IPS-20b (cell line): Measurements from ENCODE around the gene STH.
A peak's percentile ranks its signal among the peaks of the same experiment; 100 is the strongest.

Experiments used
- H3K27ac ChIP-seq: one replicate; pipeline ENCODE4 v1.5.1; 2013; ENCODE audit warnings: low read length
- H3K27me3 ChIP-seq: 2 replicates; pipeline ENCODE4 v1.6.1; 2013; ENCODE audit warnings: mild to moderate bottlenecking, low read length, inconsistent platforms; ENCODE audit not compliant: insufficient read depth
- H3K36me3 ChIP-seq: 2 replicates; pipeline ENCODE4 v1.6.1; 2013; ENCODE audit warnings: low read depth, mild to moderate bottlenecking, inconsistent platforms, low read length, moderate library complexity; ENCODE audit not compliant: insufficient read depth
- H3K4me1 ChIP-seq: 2 replicates; pipeline ENCODE4 v1.6.1; 2013; ENCODE audit warnings: mild to moderate bottlenecking, control low read depth, inconsistent platforms, low read length, moderate library complexity; ENCODE audit not compliant: insufficient read depth
- H3K4me3 ChIP-seq: 2 replicates; pipeline ENCODE4 v1.5.1; 2013; ENCODE audit warnings: mild to moderate bottlenecking, low read length, inconsistent platforms
- H3K9ac ChIP-seq: 2 replicates; pipeline ENCODE4 v1.6.1; 2013; ENCODE audit warnings: low read depth, mild to moderate bottlenecking, inconsistent platforms, low read length, moderate library complexity
- H3K9me3 ChIP-seq: 2 replicates; pipeline ENCODE4 v1.6.1; 2013; ENCODE audit warnings: mild to moderate bottlenecking, low read depth, low read length, inconsistent platforms; ENCODE audit not compliant: insufficient read depth

STH gene

GRCh38 chr17:46025510-46026165, 26.6 kb downstream of the STH start:
- H3K4me1 ChIP-seq = peaks cover 16% of the 10 kb centered on the region
- H3K9me3 ChIP-seq = no peaks in the 10 kb centered on the region
- peaks cover 42% of the 10 kb centered on the region for H3K36me3 ChIP-seq
- no peaks in the 10 kb centered on the region for H3K27me3 ChIP-seq
- H3K27ac ChIP-seq = no peak overlapping the region
- H3K9ac ChIP-seq = no peak overlapping the region
- no peak overlapping the region for H3K4me3 ChIP-seq

GRCh38 chr17:46026166-46027047, 27.4 kb downstream of the STH start:
- Histone ChIP-seq H3K36me3 (peaks cover 49% of the 10 kb centered on the region), H3K27me3 (no peaks in the 10 kb centered on the region), H3K4me1 (peaks cover 16% of the 10 kb centered on the region), H3K9ac (no peak overlapping the region), H3K27ac (no peak overlapping the region), H3K4me3 (no peak overlapping the region), H3K9me3 (no peaks in the 10 kb centered on the region)

GRCh38 chr17:46027048-46027975, 28.3 kb downstream of the STH start:
- Histone ChIP-seq H3K27me3 (no peaks in the 10 kb centered on the region), H3K9me3 (no peaks in the 10 kb centered on the region), H3K27ac (peak overlapping the region; percentile 10), H3K36me3 (peaks cover 58% of the 10 kb centered on the region), H3K4me1 (peaks cover 16% of the 10 kb centered on the region), H3K9ac (no peak overlapping the region), H3K4me3 (no peak overlapping the region)

- no peak overlapping the region for H3K9ac ChIP-seq
- no peaks in the 10 kb centered on the region for H3K27me3 ChIP-seq
- no peak overlapping the region for H3K4me3 ChIP-seq
- H3K36me3 ChIP-seq = peaks cover 65% of the 10 kb centered on the region
- H3K27ac ChIP-seq = no peak overlapping the region
- no peaks in the 10 kb centered on the region for H3K9me3 ChIP-seq
- H3K4me1 ChIP-seq = peaks cover 16% of the 10 kb centered on the region
Observed at GRCh38 chr17:46027976-46028325, 28.9 kb downstream of the STH start.

GRCh38 chr17:46028374-46028773, 29.3 kb downstream of the STH start:
- Histone ChIP-seq H3K4me1 (peaks cover 16% of the 10 kb centered on the region), H3K36me3 (peaks cover 66% of the 10 kb centered on the region), H3K9me3 (no peaks in the 10 kb centered on the region), H3K4me3 (no peak overlapping the region), H3K27me3 (no peaks in the 10 kb centered on the region), H3K27ac (no peak overlapping the region), H3K9ac (no peak overlapping the region)

- Histone ChIP-seq H3K27ac (no peak overlapping the region), H3K4me1 (peaks cover 16% of the 10 kb centered on the region), H3K4me3 (no peak overlapping the region), H3K9me3 (no peaks in the 10 kb centered on the region), H3K36me3 (peaks cover 73% of the 10 kb centered on the region), H3K27me3 (no peaks in the 10 kb centered on the region), H3K9ac (no peak overlapping the region)
Observed at GRCh38 chr17:46028981-46029565, 30.0 kb downstream of the STH start.

- H3K4me3 ChIP-seq = no peak overlapping the region
- no peak overlapping the region for H3K27ac ChIP-seq
- H3K9me3 ChIP-seq = no peaks in the 10 kb centered on the region
- peaks cover 16% of the 10 kb centered on the region for H3K4me1 ChIP-seq
- H3K36me3 ChIP-seq = peaks cover 78% of the 10 kb centered on the region
- H3K9ac ChIP-seq = no peak overlapping the region
- H3K27me3 ChIP-seq = no peaks in the 10 kb centered on the region
Observed at GRCh38 chr17:46029627-46030026, 30.6 kb downstream of the STH start.

GRCh38 chr17:46030752-46031151, 31.7 kb downstream of the STH start:
- Histone ChIP-seq H3K27ac (no peak overlapping the region), H3K9ac (no peak overlapping the region), H3K27me3 (no peaks in the 10 kb centered on the region), H3K36me3 (peaks cover 89% of the 10 kb centered on the region), H3K9me3 (no peaks in the 10 kb centered on the region), H3K4me1 (peaks cover 16% of the 10 kb centered on the region), H3K4me3 (no peak overlapping the region)

- Histone ChIP-seq H3K9me3 (no peaks in the 10 kb centered on the region), H3K27ac (no peak overlapping the region), H3K4me3 (no peak overlapping the region), H3K27me3 (no peaks in the 10 kb centered on the region), H3K4me1 (peaks cover 16% of the 10 kb centered on the region), H3K36me3 (peaks cover 96% of the 10 kb centered on the region), H3K9ac (no peak overlapping the region)
Observed at GRCh38 chr17:46031440-46031839, 32.4 kb downstream of the STH start.

GRCh38 chr17:46031920-46032319, 32.9 kb downstream of the STH start:
- H3K9ac ChIP-seq = no peak overlapping the region
- no peaks in the 10 kb centered on the region for H3K9me3 ChIP-seq
- no peaks in the 10 kb centered on the region for H3K27me3 ChIP-seq
- peaks cover 97% of the 10 kb centered on the region for H3K36me3 ChIP-seq
- no peak overlapping the region for H3K4me3 ChIP-seq
- no peak overlapping the region for H3K27ac ChIP-seq
- H3K4me1 ChIP-seq = peaks cover 16% of the 10 kb centered on the region

- H3K4me3 ChIP-seq = no peak overlapping the region
- peaks cover 10% of the 10 kb centered on the region; the same call in 1 of the 2 replicates for H3K4me1 ChIP-seq
- H3K27ac ChIP-seq = no peak overlapping the region
- H3K27me3 ChIP-seq = no peaks in the 10 kb centered on the region
- peaks cover 98% of the 10 kb centered on the region for H3K36me3 ChIP-seq
- H3K9me3 ChIP-seq = no peaks in the 10 kb centered on the region
- H3K9ac ChIP-seq = no peak overlapping the region
Observed at GRCh38 chr17:46032909-46033308, 33.9 kb downstream of the STH start.
